IgD-negative memory B cell (primary cell): ENCODE measurements around the gene COL5A1. TPM values are rescaled to one million over a fixed set of nuclear protein-coding genes. Genes with fewer than 3 reads are reported as not detected.

Experiments used
- H3K27ac Mint-ChIP-seq, 3 donors: one replicate each; pipeline ENCODE4 v1.8.0; 2020 to 2022; ENCODE audit warnings: mild to moderate bottlenecking in 3 of 3, mixed read lengths in 3 of 3, moderate library complexity in 1 of 3
- H3K27me3 Mint-ChIP-seq: one replicate; pipeline ENCODE4 v1.8.0; 2021; ENCODE audit warnings: mixed read lengths
- H3K36me3 Mint-ChIP-seq: one replicate; pipeline ENCODE4 v1.8.0; 2020; ENCODE audit warnings: mild to moderate bottlenecking, mixed read lengths
- H3K4me1 Mint-ChIP-seq, 3 donors: one replicate each; pipeline ENCODE4 v1.8.0; 2020 to 2022; ENCODE audit warnings: mixed read lengths in 3 of 3, mild to moderate bottlenecking in 1 of 3
- H3K4me3 Mint-ChIP-seq, 4 donors: one replicate each; pipeline ENCODE4 v1.8.0; 2020 to 2022; ENCODE audit warnings: mild to moderate bottlenecking in 4 of 4, mixed read lengths in 4 of 4, moderate library complexity in 3 of 4
- H3K9me3 Mint-ChIP-seq, 3 donors: one replicate each; pipeline ENCODE4 v1.8.0; 2020 to 2021; ENCODE audit warnings: mixed read lengths in 3 of 3, mild to moderate bottlenecking in 1 of 3
- polyA plus RNA-seq: library from polyadenylated mRNA; unstranded; fragments of 300-500 nt; fragmentation: Illumina TruSeq; gene quantifications from one replicate; pipeline ENCODE4 v1.2.3, GENCODE V29; 2021

COL5A1 gene
- polyA plus RNA-seq, 1 donor from 2014 or later = not detected

DNA sequence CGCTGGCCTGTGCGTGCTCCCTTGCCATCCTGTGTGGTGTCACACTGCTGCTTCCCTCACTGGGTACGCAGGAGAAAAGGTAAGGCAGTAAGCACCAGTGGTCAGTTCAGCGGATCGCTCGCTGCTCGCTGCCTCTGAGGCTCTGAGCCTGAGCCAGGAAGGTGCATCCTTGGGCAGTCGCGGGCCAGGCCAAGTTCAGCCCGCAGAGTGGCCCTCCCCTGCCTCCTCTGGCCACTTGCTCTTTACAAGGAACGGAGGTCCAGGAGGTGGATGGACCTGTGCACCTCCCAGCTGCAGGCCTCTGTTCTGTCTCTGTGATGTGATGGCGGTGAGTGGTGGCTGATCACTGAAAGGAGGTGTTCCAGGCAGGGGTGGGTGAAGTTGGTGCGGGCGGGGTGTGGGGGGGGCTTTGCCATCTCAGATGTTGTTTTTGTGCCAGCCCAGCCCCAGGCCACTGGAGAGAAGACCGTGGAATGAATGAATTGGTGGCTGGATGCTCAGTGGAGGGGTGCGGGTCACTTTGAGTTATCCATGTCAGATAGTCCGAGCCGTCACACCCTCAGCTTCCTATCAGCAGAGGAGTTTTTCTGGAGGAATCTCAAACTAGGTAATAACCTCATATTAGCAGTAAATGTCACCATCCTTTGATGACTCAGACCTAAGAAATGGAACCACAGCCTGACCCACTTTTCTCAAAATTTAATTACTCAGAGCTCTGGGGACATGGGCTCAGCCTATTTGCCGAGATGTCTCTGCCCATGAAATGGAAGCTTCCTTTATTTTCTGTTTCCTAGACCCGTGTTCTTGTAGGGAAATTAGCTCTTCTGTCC, 7.3 kb downstream of the COL5A1 start:
- Mint-ChIP-seq H3K4me3 (no peak overlapping the region), H3K27me3 (peaks cover 5% of the 10 kb centered on the region), H3K36me3 (no peaks in the 10 kb centered on the region), H3K27ac (no peak overlapping the region), H3K4me1 (no peaks in the 10 kb centered on the region), H3K9me3 (no peaks in the 10 kb centered on the region)

DNA sequence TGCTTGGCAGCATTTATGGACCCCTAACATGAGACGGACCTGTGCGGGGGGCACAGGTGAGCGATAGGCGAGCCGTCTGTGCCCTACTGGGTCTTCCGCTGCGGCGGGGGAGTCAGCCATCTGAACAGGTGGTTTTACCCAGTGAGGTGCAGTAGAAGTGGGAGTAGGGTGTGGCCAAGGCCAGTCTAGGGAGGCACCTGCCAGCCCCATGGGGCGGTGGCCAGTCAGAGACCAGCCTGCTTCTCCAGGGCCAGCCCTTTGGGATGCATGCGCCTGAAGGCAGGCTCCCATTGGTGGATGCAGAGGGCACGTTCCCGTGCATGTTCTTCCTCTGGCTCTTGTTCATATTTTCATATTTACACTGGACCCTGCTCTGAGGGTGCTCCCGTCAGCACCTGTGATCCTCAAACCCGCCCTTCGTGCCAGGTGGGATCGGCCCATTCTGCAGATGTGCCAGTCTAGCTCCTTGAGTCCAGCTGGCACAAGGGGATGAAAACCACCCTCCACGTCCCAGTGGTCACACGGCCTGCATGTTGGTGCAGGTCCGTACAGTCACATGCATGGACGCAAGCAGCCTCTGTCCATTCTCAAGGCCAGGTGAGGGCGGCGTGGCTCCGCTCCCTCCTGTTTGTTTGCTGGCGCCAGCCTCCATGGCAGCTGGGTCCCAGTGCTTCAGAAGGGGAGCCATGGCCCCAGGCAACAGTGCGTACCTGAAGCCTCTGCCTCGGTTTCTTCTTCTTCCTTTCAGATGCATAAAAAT, 9.0 kb downstream of the COL5A1 start:
- Mint-ChIP-seq H3K9me3 (no peaks in the 10 kb centered on the region), H3K4me3 (no peak overlapping the region), H3K27me3 (peaks cover 5% of the 10 kb centered on the region), H3K36me3 (no peaks in the 10 kb centered on the region), H3K4me1 (no peaks in the 10 kb centered on the region), H3K27ac (no peak overlapping the region)

GRCh38 chr9:134651226-134651905, 9.8 kb downstream of the COL5A1 start:
- Mint-ChIP-seq H3K27ac (peak overlapping the region in 1 of 3 donors; percentile 40), H3K27me3 (peaks cover 4% of the 10 kb centered on the region), H3K9me3 (no peaks in the 10 kb centered on the region), H3K4me3 (no peak overlapping the region), H3K36me3 (no peaks in the 10 kb centered on the region), H3K4me1 (no peaks in the 10 kb centered on the region)

GRCh38 chr9:134652291-134653225, 11.0 kb downstream of the COL5A1 start:
- H3K4me3 Mint-ChIP-seq = no peak overlapping the region
- no peaks in the 10 kb centered on the region for H3K4me1 Mint-ChIP-seq
- H3K36me3 Mint-ChIP-seq = no peaks in the 10 kb centered on the region
- H3K9me3 Mint-ChIP-seq = no peaks in the 10 kb centered on the region
- H3K27ac Mint-ChIP-seq = no peak overlapping the region
- H3K27me3 Mint-ChIP-seq = peaks cover 4% of the 10 kb centered on the region

DNA sequence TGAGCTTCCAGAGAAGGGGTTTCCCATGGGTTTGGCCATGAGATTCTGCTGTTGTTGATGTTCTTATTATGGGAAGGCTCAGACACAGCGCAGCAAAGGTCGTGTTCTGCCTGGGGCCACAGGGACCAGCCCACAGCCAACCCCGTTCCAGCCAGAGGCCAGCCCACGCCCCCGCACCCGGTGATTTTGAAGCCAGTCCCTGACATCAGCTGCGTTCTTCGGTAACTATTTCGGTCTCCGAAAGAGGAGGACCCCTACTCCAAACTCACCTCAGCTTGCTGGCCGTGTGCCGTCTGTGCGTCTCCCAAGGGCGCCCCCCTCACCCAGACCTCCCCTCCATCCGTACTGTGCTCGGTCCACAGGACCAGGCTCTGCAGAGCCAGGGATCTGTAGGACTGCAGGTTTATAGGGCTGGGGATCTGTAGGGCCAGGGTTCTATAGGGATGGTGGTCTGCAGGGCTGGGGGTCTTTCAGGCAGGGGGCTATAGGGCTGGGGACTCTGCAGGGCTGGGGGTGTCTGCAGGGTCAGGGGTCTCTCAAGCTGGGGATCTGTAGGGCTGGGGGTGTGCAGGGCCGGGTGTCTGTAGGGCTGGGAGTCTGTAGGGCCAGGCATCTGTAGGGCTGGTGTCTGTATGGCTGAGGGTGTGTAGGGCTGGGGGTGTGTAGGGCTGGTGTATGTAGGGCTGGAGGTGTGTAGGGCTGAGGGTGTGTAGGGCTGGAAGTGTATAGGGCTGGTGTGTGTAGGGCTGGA, 11.8 kb downstream of the COL5A1 start:
- Mint-ChIP-seq H3K4me1 (no peaks in the 10 kb centered on the region), H3K27me3 (peaks cover 4% of the 10 kb centered on the region), H3K36me3 (no peaks in the 10 kb centered on the region), H3K27ac (no peak overlapping the region), H3K4me3 (peak overlapping the region in 1 of 4 donors; percentile 27), H3K9me3 (no peaks in the 10 kb centered on the region)

DNA sequence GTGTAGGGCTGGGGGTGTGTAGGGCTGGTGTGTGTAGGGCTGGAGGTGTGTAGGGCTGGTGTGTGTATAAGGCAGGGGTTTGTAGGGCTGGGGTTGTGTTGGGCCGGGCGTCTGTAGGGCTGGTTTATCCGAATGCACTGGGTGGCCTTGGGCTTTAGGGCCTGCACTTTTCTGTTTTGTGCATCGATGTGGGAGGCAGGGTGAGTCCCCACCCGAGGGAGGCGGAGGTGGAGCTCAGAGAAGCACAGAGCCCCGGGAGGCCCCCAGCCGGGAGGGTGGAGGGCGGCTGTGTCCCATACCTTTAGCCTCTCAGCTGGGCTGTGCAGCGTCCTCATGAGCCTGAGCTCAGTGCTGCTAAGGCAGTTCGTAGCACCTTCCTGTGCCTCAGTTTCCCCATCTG, 13.5 kb downstream of the COL5A1 start:
- peaks cover 0 to 2% (median 0%) of the 10 kb centered on the region in 3 donors for H3K9me3 Mint-ChIP-seq
- H3K4me1 Mint-ChIP-seq = no peaks in the 10 kb centered on the region
- H3K4me3 Mint-ChIP-seq = no peak overlapping the region
- H3K27ac Mint-ChIP-seq = no peak overlapping the region
- no peaks in the 10 kb centered on the region for H3K36me3 Mint-ChIP-seq
- no peaks in the 10 kb centered on the region for H3K27me3 Mint-ChIP-seq

DNA sequence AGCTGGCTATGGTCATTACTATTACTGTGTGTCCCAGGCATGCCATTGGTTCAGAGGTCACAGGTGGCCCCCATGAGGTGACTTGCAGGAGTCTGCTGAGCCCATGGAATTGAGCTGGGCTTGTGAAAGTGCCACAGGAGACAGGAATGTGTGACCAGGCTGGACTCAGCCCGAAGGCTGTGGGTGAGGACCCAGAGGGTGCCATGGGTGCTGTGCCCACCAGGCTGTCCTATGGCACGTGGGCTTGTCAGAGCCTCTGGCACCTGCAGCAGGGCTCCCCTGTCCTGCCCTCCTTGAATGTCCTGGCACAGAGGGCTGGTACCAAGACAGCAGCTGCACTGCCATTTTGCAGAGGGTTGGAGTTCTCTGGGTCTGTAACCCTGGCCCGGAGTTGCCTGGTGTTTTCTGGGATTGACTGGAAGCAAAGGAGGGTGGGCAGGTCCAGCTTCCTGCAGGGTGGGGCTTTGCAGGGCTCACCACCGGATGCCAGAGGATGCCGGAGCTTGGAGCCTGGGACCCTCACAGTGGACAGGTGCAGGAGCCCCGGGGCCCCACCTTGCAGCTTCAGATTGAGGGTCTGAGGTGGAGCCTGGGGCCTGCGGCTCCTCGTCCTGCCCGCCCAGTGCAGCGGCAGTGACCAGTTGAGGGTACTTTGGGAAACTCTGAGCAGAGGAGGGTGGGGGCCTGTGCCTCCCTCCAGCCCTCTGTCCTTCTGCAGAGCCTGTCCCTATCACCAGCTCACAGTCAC, 14.2 kb downstream of the COL5A1 start:
- peaks cover 2 to 3% (median 3%) of the 10 kb centered on the region in 3 donors for H3K9me3 Mint-ChIP-seq
- H3K4me3 Mint-ChIP-seq = no peak overlapping the region
- H3K36me3 Mint-ChIP-seq = no peaks in the 10 kb centered on the region
- no peaks in the 10 kb centered on the region for H3K4me1 Mint-ChIP-seq
- no peak overlapping the region for H3K27ac Mint-ChIP-seq
- peaks cover 1% of the 10 kb centered on the region for H3K27me3 Mint-ChIP-seq

- Mint-ChIP-seq H3K4me1 (no peaks in the 10 kb centered on the region), H3K27ac (no peak overlapping the region), H3K9me3 (peaks cover 4 to 6% (median 4%) of the 10 kb centered on the region in 3 donors), H3K4me3 (no peak overlapping the region), H3K27me3 (peaks cover 2% of the 10 kb centered on the region), H3K36me3 (no peaks in the 10 kb centered on the region)
Observed at GRCh38 chr9:134656334-134657006, 14.9 kb downstream of the COL5A1 start.

DNA sequence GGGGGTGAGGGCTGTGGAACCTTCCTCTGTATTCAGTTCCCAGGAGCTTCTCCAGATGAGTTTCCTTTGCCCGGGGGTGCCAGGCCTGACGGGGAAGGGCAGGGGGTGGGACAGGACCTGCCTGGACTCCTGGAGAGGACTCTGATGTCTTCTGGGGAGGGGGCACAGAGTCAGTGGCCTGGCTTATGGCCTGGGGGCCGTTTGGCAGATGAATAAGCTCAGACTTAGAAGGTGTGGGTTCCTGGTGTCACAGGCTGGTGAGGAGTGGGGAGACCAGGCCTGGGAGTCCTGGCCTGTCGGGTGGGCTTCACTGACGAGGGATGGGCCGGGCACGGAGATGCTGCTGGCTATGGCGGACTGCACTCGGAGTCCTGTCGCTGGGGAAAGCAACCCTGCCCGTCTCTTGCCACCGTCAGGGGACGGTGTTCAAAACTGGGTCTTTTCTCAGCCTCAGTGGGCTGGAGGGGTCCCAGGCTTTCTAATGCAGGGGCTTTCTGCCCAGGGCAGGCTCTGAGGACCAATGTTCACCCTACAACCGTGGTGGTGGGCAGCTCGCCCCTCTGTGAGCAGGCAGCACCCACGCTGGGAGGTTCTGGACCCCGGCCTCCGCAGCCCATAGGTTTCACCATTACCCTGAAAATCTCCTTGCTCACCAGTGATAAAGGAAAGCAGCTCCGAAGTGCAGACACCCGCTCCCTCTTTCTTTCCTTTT, 16.2 kb downstream of the COL5A1 start:
- Mint-ChIP-seq H3K27me3 (peaks cover 2% of the 10 kb centered on the region), H3K9me3 (peaks cover 4 to 14% (median 13%) of the 10 kb centered on the region in 3 donors), H3K27ac (no peak overlapping the region), H3K36me3 (no peaks in the 10 kb centered on the region), H3K4me3 (no peak overlapping the region), H3K4me1 (no peaks in the 10 kb centered on the region)

DNA sequence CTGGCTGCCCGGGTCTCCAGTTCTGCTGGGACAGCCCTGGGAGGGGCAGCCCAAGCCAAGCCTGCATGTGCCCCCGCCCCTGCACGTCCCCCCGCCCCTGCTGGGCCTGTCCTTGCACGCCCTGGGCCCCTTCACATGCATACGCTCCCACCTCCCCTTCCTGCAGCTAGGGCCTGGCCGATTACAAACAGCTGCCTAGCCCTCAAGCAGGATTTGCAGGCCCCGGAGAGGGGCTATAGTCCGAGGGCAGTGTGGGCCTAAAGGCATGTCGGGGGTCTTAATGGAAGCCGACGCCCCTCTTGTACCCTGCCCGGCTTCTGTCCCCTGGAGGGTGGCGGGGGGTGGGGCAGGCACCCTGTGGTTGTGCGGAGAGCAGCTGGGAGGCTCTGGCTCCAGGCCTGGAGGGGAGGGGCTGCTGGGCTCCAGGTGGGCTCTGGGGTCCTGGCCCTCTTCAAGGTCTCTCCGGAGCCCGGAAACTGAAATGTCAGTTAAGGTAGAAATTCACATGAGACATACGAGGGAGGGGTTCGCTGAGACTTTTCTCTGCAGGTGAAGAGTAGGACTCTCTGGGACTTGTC, 16.9 kb downstream of the COL5A1 start:
- Mint-ChIP-seq H3K27ac (no peak overlapping the region), H3K4me3 (no peak overlapping the region), H3K9me3 (peaks cover 4 to 14% (median 14%) of the 10 kb centered on the region in 3 donors), H3K27me3 (peaks cover 5% of the 10 kb centered on the region), H3K4me1 (no peaks in the 10 kb centered on the region), H3K36me3 (no peaks in the 10 kb centered on the region)

DNA sequence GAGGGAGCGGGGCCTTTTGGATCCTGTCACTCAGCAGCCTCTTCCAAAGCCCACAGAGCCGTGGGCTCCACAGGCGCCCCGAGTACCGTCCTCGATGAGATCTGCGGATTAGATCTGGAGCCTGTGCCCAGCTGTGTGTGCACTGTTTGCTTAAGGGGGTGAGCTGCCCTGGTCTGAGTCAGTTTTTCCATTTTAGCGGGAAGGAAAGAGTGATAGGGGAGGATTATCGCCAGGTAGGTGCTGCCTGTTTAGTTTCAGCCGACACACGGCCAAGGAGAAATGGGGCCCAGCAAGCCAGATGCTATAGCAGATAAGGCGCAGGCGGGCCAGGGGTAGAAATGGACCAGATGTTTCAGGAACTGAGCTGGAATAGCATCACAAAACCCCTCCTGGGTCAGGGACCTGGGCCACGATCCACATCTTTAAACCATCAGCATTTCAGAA, 18.1 kb downstream of the COL5A1 start:
- Mint-ChIP-seq H3K4me3 (no peak overlapping the region), H3K27ac (no peak overlapping the region), H3K9me3 (peaks cover 4 to 14% (median 14%) of the 10 kb centered on the region in 3 donors), H3K36me3 (no peaks in the 10 kb centered on the region), H3K27me3 (peaks cover 5% of the 10 kb centered on the region), H3K4me1 (no peaks in the 10 kb centered on the region)

DNA sequence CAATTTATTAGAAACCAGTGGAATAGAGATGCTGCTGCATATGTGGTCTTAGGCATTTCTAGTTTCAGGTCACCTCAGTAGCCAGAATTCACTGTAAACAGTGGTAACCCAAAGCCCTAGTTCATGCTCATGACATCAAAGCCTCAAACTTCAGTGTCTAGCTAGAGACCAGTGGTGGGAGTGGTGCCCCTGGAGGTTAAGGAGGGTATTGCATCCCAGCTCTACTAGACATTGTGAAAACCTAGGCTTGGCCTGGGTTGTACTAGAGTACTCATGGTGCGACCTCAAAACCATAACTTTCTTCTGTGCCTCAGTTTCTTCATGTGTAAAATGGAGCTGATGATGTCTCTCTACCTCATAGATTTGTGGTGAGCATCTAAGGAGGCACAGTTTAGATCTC, 18.8 kb downstream of the COL5A1 start:
- Mint-ChIP-seq H3K27ac (no peak overlapping the region), H3K4me3 (no peak overlapping the region), H3K27me3 (peaks cover 10% of the 10 kb centered on the region), H3K9me3 (peaks cover 4 to 14% (median 14%) of the 10 kb centered on the region in 3 donors), H3K4me1 (no peaks in the 10 kb centered on the region), H3K36me3 (no peaks in the 10 kb centered on the region)
